ENCODE data around the gene UTP4.

GRCh38 chr16:69194488-69194887 is 62.0 kb downstream of the UTP4 start:
- TF ChIP-seq, protein P1, sequence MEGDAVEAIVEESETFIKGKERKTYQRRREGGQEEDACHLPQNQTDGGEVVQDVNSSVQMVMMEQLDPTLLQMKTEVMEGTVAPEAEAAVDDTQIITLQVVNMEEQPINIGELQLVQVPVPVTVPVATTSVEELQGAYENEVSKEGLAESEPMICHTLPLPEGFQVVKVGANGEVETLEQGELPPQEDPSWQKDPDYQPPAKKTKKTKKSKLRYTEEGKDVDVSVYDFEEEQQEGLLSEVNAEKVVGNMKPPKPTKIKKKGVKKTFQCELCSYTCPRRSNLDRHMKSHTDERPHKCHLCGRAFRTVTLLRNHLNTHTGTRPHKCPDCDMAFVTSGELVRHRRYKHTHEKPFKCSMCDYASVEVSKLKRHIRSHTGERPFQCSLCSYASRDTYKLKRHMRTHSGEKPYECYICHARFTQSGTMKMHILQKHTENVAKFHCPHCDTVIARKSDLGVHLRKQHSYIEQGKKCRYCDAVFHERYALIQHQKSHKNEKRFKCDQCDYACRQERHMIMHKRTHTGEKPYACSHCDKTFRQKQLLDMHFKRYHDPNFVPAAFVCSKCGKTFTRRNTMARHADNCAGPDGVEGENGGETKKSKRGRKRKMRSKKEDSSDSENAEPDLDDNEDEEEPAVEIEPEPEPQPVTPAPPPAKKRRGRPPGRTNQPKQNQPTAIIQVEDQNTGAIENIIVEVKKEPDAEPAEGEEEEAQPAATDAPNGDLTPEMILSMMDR (IDR thresholded peaks at IDR 0.05), result no peak
- no peak for TF ChIP-seq POLR2A (IDR thresholded peaks at IDR 0.05)
